Stimulated activated CD8-positive, alpha-beta memory T cell treated with anti-CD3 and anti-CD28 coated beads, Interleukin-7, amount 100 ng/mL, for 1 hour (primary cell): Measurements from ENCODE around the gene SAMD14.

Experiments
- DNase-seq, 2 donors: peaks; one replicate each; pipeline ENCODE4 v3.0.0-alpha.2; 2020; ENCODE audit warnings: low read depth in 2 of 2

SAMD14 gene

DNA sequence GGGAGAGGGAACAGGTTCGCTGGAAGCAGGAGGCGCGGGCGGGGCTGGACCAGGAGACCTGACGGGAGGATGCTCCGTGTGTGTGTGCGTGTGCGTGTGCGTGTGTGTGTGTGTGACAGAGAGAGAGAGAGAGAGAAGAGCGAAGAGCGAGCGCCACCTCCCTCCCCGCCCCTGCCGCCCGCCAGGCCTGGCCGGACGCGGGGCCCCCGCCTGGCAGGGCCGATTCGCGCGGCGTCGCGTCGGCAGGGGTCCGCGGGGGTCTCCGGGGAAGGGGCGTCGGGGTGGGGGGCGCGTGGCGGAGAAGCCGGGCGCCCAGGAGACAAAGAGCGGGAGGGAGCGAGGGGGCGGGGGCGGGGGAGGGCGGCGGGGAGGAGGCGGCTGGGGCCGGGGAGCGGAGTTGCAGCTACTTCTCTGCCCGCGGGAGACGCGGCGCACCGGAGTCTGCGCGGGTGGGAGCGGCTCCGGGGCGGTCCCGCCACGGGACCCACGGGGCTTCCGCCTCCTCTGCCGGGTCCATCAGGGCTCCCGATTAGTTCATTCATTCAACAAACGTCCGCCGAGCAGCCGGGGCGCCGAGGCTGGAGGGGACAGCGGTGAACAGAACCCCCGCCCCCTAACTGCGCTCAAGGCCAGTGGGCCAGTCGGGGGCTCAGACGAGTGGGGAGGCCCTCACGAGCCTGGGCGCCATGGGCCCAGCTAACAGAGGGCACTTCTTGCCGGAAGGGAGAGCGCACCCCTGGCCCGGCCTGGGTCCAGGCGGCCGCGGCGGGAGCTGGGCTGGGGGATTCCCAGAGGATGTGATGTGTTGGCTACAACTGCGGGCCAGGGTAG lies at the start of gene SAMD14:
TSS of gene SAMD14 (minus strand) at position 433 of the 831 bp plus-strand sequence. CDS start 5,201 bp downstream, outside the sequence.
- no peak for DNase-seq

DNA sequence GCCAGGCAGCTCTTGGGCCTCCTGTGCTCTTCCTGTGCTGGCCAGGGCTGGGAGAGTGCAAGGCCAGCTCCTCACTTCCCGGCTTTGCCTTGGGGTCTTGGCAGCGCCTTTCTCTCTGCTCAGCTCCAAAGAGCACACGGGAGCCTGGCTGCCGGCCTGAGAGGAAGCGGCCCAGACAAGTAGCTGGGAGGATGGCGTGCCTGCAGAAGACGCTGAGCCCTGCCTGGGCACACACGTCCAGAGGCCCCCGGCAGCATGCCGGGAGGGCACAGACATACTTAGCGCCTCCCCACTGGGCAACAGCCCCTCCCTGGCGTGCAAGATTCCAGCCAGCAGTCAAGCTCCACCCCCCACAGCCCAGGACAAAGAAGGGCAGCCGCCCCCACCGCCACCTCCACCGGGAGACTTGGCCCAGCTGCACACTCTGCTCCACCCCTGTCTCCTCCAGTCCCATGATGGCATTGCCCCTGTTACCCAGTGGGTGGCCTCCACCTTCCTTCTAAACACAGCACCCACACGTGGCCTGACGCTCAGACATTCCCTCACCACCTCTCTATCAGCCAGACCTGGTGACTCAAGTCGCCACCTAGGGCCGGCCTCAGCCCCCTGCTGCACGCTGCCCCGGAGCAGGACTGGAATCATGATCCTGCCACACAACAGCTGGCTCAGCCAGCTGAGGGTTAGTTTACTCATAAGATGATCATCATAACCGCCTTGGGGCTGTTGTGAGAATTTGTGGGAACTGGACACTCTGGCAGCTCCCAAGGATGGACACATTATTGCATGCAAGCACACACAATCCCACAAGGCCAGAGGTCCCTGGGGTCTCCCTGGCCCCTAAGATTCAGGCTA lies 48.2 kb upstream of the SAMD14 start:
- no peak for DNase-seq

DNA sequence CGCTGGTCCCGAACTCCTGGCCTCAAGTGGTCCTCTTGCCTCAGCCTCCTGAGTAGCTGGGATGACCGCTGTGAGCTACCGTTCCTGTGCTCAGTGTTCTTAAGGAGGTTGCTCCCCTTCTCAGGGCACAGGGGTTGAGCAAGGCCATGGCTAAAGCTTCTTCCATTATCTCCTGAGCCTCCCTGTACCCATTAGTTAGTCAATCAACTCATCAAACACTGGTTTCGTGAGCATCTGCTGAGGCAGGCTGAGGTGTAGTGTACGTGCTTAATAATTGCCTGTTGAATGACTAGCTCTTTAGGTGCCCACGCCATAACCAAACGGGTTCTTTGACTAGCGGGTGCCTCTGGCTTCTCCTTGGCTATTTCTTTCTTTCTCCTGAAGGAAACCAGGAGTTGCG lies 47.5 kb upstream of the SAMD14 start:
- DNase-seq = no peak

DNA sequence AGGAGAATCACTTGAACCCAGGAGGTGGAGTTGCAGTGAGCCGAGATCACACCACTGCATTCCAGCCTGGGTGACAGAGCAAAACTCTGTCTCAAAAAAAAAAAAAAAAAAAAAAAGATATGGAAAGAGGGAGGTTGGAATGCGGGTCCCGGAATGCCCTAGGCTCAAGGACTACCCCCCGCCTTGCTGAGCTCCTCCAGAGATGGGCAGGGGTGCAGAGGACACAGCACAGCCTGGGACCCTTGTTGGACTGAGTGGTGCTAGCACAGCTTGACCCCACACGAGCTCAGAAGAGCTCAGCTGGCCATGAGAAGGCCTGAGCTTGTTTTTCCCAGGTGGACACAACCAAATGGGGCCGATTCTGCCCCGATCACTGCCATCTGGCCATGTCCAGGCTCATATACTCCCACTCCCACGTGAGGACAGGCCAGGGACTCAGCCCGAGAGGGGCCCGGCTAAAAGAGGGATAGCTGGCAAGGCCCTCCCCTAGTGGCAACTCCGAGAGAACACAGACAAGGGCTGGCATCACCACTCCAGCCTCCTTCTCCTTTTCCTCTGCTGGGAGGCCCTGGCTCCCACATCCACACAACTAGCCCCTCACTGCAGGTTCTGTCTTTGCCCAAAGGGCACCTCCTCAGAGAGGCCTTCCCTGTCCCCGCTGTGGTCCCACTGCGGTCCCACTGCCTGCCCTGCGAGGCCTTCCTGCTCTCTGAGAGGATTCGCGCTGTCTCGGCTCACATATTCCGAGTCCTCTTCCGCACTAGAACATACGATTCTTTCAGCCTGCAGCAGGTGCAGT lies 46.8 kb upstream of the SAMD14 start:
- DNase-seq = no peak

DNA sequence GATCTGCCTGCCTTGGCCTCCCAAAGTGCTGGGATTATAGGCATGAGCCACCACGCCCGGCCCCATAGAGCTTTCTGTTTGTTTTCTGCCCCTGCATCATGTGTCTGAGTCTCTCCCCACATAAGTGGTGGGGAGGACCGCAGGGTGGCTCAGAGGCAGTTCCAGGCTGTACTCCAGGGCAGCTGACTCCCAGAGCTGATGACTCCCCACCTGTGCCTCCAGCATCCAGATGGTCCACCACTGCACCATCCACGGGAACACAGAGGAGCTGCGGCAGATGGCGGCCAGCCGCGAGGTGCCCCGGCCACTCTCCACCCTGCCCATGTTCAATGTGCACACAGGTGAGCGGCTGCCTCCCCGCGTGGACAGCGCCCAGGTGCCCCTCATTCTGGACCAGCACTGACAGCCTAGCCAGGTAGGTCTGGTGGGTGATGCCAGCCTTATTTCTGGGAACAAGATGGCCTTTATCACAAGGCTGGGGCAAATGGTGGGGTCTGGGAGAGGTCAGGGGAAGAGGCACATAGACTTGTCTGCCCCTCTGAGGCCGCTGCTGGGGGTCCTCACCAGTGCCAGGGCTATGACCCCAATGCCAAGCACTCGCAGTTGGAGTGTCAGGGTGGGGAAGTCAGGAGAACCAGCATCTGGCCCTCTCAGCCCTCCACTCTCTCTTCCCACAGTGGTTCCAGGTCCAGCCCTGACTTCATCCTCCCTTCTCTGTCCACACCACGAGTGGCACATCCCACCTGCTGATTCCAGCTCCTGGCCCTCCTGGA lies 45.3 kb upstream of the SAMD14 start:
- DNase-seq = no peak

DNA sequence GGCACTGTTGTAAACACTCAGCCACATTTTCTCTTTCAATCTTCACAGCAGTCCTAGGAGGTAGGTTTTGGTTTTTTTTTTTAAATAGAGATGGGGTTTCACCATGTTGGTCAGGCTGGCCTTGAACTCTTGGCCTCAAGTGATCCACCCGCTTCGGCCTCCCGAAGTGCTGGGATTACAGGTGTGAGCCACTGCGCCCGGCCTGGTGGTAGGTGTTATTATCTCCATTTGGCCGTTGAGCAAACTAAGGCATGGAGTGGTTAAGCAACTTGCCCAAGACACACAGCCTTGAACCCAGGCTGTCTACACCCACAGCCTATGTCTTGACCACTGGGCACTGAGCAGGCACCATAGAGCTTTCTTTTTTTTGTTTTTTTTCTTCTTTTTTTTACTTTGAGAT lies 44.5 kb upstream of the SAMD14 start:
- DNase-seq = no peak

DNA sequence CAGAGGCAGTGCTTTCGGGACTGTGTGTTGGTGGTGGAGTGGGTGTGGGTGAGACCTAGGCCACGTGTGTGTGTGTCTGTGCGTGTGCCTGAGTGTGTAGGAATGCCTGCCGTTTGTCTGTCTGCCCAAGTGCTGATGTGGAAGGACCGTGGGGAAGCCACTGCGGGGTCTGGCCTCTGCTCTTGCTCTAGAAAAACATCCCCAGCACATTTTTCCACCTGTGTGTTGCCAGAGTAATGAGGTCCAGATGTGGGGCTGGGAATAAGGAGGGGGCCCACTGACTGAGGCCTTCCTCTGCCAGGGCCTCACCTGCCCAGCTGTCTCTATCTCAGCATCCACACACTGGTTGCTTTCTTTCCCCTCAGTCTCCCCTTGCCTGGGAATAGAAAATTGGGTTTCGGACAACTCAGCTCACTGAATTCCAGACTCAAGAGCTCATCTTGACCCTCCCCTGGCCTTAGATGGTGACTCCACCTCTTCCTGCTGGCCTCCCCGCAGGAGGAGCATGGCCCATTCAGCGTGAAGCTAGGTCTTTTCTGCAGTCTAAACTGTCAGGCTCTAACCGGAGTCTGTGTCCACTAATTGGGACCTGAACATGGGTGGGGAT lies 43.5 kb upstream of the SAMD14 start:
- DNase-seq = no peak

DNA sequence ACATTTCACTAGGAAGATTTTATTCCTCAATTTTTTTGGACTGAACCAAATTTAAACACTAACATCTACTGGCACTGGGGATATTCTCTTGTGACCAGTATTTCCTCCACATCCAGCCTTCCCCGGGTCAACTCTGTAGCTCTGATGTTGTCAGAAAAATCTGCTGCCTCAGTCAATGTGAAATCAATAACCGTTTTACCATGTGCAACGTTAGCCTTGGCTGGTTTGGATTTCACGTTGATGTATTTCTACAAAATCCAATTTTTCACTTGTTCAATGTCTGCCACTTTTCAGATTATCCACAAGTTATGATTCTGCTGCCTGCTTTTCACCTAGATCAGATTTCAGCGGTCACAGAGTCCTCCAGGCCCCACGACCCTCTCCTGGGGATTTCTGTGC lies 43.0 kb upstream of the SAMD14 start:
- no peak for DNase-seq

DNA sequence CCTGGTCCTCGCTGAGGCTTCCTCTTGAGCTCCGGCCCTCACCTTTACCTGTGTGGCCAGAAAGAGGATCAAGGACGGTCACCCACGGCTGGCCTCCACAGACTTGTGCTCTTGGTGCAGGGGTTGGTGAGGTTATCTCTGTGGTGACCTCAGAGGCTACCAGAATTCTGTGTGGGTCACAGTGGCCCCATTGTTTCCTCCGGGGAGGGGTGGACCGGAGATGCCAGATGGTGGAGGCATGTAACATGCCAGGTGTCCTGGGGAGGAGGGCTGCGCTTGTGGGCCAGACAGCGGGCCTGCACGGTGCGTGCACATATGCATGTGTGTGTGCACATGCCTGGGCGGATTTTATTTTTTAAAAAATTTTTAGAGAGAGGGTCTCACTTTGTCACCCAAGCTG lies 42.2 kb upstream of the SAMD14 start:
- no peak for DNase-seq

DNA sequence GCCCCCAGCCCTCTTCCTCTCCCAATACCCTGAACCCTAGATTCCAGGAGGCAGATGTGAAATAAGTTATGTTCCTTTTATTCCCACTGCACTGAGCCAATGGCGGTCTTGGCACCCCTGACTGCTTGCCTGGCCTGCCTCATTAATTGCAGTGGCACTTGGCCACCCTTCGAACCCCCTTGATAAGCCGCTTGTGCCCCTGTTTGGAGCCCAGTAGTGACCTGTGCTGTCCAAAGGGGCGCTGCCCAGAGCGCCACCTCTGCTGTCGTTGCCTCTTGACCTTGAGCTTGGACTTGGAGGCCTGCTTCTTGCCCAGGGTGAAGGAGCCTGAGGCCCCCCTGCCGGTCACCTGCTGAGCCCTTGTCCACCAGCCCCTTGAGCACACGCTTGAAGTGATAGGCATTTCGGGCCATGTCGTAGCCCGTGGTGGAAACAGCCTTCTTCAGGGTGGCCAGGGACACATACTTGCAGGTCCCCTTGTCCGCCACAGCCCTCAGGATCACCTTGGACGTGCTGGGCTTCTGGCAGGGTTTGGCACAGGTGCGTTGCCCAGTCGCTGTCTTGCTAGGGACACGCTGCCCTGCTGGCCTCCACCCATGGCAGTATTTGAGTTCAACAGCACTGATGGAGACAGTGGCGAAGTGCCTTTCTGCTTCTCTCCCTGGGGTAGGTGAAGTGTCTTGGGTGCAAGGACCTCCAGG lies 41.6 kb upstream of the SAMD14 start:
- no peak for DNase-seq

DNA sequence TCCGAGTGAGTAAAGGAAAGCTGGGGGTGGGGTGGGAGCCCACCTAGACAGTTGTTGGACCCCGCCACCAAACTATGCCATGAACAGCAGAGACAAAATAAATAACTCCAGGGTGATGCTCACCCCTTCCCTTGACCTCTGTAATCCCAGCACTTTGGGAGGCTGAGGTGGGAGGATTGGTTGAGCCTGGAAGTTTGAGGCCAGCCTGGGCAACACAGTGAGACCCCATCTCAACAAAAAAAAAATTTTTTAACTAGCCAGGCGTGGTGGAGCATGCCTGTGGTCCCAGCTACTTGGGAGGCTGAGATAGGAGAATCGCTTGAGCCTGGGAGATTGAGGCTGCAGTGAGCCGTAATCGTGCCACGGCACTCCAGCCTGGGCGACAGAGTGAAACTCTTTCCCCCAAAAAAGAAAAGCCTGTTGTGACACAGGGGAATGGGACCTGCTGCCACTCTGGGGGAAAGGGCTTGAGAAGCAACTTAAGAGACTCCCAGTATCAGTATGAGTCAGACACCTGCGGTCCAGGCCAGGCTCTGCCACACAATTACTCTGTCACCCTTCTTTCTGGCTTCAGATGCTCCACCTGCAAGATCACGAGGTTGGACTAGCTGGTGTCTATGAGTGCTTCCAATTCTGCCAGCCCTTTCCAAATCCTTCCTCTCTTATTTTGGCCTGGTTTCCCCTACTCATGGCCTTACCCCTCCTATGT lies 40.9 kb upstream of the SAMD14 start:
- no peak for DNase-seq

DNA sequence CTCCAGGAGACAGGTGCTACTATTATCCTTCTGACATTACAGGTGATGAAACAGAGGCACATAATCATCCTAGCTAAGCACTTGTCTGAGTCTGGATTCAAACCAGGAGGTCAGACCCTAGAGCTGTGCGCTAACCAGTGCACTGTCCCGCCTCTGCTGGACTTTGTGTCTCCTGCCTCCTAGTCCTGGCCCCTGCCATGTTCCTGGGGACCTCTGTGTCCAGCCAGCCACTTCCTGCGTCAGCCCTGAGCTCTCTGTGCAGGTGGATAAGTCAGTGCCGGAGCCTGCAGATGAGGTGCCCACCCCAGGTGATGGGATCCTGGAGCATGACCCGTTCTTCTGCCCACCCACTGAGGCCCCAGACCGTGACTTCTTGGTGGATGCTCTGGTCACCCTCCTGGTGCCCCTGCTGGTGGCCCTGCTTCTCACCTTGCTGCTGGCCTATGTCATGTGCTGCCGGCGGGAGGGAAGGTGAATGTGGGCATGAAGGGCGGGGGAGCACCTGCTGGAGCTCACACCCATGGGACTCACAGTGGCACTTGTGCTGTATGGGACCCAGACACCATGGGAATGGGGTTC lies 40.0 kb upstream of the SAMD14 start:
- DNase-seq = no peak

DNA sequence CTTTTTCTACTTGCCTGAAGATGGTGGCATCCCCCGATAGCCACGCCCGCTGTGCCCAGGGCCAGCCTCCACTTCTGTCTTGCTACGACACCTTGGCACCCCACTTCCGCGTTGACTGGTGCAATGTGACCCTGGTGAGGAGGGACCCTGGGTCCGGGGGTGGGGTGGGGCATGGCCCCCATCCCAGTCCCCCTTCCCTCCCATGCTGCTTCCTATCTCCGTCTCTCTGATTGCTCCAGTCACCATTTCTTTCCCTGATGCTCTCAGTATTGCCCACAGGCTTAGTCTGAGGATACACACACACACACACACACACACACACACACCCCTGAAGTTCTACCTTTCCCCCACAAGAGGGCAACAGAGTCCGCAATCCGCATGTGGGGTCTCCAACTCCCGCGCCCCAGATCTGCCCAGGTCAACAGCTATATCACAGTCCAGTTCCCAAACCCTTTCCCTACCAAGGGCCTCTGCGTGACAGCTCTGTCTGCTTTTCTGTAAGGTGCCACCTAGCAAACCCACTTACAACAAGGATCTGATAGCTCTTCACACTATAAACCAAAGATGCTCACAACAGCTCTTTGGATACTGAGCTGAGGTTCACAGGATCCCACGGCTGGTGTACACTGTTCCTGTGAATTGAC lies 39.3 kb upstream of the SAMD14 start:
- DNase-seq = no peak

DNA sequence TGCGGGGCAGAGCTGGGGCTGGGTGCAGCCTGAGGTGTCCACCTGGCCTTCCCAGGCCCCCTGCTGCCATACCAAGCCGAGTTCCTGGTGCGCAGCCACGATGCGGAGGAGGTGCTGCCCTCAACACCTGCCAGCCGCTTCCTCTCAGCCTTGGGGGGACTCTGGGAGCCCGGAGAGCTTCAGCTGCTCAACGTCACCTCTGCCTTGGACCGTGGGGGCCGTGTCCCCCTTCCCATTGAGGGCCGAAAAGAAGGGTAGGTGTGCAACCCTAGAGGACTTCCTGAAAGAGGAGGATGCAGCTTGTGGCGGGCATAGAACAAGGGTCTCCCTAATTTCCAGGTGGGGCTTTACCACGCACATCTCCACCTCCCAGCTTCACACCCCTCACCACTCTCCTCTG lies 38.4 kb upstream of the SAMD14 start:
- DNase-seq = no peak

DNA sequence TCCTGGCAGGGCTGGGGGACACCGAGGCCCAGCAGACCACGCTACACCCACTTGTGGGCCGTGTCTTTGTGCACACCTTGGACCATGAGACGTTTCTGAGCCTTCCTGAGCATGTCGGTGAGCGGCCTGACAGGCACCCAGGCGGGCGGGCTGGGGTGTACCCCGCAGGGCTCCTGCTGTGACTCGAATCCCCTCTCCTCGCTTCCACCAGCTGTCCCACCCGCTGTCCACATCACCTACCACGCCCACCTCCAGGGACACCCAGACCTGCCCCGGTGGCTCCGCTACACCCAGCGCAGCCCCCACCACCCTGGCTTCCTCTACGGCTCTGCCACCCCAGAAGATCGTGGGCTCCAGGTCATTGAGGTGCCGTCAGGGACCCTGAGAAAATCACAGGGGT lies 37.4 kb upstream of the SAMD14 start:
- no peak for DNase-seq

DNA sequence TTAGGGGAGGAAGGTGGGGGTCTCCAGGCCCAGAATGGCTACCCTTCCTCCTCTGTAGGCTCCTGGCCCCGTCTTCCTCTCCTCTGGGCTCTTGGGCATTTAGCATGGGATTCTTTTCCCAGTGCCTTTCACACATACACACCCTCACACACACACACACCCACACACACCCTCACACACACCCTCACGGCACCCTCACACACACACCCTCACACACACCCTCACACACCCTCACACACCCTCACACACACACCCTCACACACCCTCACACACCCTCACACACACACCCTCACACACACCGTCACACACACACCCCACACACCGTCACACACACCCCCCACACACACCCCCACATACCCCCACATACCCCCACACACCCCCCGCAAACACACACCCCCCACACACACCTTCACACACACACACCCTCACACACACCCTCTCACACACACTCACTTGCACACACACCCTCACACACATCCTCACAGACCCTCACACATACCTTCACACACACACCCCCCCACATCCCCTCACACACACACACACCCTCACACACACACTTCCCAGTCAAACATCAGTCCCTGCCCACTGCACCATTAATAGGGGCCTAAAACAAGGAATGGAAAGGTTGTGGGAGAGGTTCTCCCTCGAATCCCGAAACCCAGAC lies 36.7 kb upstream of the SAMD14 start:
- no peak for DNase-seq

DNA sequence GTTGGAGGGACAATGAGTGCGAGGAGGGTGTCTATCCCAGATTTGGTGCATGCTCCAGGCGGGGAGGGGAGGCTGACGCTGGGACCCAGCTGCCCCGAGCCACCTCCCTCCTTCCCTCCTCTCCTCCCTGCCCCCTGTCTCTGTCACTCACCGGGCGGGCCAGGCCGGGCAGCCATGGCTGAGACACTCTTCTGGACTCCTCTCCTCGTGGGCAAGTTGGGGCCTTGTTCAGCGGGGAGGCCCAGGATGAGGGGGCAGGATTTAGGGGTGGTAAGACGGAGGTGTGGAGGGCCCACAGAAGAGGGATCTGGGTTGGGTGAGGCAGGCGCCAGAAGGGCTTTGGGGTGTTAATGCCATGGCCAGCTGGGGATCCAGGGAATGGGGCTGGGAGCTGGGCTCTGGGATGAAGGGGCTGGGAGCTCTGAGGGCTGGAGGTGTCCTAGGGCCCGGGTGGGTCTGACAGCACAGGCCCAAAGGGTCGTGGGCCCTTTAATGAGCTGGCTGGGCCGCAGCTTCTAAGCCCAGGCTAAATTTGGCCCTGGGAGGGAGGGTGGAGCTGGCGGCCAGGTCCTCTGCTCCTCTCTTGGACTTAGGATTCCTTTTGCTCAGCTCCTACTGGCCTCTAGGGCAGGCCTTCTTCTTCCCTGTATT lies 36.0 kb upstream of the SAMD14 start, which contains the start of gene SGCA:
TSS of gene SGCA (plus strand) at position 139 of the 651 bp plus-strand sequence. CDS start at position 175, 36 bp downstream.
- no peak for DNase-seq

DNA sequence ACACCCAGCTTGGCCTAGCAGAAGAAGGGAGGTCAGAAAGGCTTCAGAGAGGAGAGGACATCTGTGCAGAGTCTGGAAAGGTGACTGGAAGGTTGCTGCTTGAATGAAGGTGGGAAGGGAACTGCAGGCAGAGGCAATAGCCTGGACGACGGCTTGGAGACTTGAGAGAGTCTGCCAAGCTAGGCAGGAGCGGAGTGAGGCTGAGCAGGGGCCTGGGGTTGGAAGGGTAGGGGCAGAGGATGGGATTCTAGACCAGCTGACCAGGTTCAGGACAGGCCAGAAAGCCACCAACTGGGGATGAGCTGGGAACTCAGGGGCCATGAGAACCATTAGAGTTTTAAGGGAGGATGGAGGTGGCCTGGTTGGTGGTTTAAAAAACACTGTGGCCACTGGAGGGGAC lies 35.5 kb upstream of the SAMD14 start:
- no peak for DNase-seq
